Nephron progenitor cell (in vitro differentiated cells): ENCODE results near the gene ACE.

Experiments used
- DNase-seq: peaks from one replicate; pipeline ENCODE4 v3.0.0; 2021
- H3K27ac Mint-ChIP-seq: 2 replicates; pipeline ENCODE4 v1.8.0; 2021; ENCODE audit warnings: mild to moderate bottlenecking, moderate library complexity, mixed read lengths
- H3K27me3 Mint-ChIP-seq: 2 replicates; pipeline ENCODE4 v1.8.0; 2021; ENCODE audit warnings: mild to moderate bottlenecking, low read depth, mixed read lengths; ENCODE audit not compliant: poor library complexity
- H3K36me3 Mint-ChIP-seq: 2 replicates; pipeline ENCODE4 v1.8.0; 2021; ENCODE audit warnings: low read depth, mixed read lengths
- H3K4me1 Mint-ChIP-seq: 2 replicates; pipeline ENCODE4 v1.8.0; 2021; ENCODE audit warnings: mixed read lengths
- H3K4me3 Mint-ChIP-seq: 2 replicates; pipeline ENCODE4 v1.8.0; 2021; ENCODE audit warnings: mild to moderate bottlenecking, moderate library complexity, mixed read lengths
- H3K9me3 Mint-ChIP-seq: 2 replicates; pipeline ENCODE4 v1.8.0; 2021; ENCODE audit warnings: mild to moderate bottlenecking, moderate library complexity, mixed read lengths
- TF ChIP-seq, protein P1 (sequence below): fragments of 200-600 bp; sonication (generic); IDR thresholded peaks from 2 replicates; pipeline ENCODE4 v1.5.0; 2021; ENCODE audit warnings: antibody characterized with exemption

ACE gene

DNA sequence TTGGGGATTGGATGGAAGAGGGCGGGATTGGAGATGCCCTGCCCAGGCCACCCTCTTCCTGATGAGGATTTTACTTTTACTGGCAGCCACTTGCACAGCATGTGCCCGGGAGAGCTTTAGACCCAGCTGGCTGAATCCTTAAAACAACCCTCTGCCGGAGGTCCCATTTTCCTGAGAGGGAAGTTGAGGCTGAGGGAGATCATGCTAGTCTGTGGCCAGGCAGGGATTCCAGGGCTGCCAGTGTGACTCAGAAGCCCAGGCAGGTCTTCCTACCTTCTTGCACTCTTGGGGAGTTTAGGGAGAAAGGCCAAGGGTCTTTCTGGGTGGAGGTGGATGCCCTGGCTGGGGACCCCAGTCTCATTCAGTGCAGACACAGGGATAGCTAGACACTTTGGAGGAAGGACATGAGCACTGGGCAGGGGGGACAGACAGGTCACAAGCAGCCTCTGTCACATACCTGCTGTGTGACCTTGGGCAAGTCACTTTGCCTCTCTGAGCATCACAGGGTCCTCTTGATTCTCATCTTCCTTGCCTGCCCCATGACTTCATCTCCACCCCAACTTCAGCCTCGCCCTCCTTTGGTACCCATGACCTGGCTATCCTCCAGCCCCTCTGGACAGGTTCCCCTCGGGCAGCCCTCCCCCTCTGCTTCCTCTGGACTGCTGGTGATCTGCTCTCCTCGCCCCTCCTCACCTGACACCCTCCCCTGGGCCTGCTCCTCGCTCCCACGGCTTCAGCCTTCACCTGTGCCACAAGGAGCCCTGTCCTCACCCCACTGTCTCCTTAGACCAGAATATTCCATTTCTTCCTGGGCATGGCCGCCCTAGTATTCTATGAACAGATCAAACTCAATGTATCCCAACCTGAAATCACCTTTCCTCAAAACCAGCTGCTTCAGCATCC, 62.1 kb downstream of the ACE start:
- Mint-ChIP-seq H3K27me3 (peaks cover 54% of the 10 kb centered on the region), H3K4me3 (no peak overlapping the region), H3K9me3 (no peaks in the 10 kb centered on the region), H3K4me1 (peaks cover 19% of the 10 kb centered on the region), H3K27ac (no peak overlapping the region), H3K36me3 (no peaks in the 10 kb centered on the region)
- no peak for DNase-seq
- TF ChIP-seq, protein P1, sequence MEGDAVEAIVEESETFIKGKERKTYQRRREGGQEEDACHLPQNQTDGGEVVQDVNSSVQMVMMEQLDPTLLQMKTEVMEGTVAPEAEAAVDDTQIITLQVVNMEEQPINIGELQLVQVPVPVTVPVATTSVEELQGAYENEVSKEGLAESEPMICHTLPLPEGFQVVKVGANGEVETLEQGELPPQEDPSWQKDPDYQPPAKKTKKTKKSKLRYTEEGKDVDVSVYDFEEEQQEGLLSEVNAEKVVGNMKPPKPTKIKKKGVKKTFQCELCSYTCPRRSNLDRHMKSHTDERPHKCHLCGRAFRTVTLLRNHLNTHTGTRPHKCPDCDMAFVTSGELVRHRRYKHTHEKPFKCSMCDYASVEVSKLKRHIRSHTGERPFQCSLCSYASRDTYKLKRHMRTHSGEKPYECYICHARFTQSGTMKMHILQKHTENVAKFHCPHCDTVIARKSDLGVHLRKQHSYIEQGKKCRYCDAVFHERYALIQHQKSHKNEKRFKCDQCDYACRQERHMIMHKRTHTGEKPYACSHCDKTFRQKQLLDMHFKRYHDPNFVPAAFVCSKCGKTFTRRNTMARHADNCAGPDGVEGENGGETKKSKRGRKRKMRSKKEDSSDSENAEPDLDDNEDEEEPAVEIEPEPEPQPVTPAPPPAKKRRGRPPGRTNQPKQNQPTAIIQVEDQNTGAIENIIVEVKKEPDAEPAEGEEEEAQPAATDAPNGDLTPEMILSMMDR = no peak

DNA sequence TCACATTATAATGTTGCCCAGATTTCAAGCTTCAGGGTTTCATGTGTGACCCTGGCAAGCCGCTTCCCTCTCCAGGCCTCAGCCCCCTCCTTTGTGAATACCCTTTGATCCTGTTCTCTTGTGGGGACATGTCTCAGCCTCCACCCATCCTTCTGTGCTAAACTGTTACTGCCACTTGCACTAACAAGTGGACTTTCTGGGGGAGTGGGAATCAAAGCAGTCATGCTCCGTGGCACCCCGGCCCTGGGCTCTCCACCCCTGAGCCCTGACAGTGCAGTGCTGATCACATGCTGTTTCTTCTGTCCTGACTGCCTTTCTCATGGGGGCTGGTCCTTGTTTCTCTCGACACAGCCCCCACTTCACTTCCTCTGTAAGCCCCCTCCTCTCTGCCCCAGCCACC, 63.7 kb downstream of the ACE start:
- H3K36me3 Mint-ChIP-seq = no peaks in the 10 kb centered on the region
- TF ChIP-seq, protein P1 = no peak
- H3K9me3 Mint-ChIP-seq = no peaks in the 10 kb centered on the region
- H3K27ac Mint-ChIP-seq = peak overlapping the region; percentile 76
- H3K4me1 Mint-ChIP-seq = peaks cover 19% of the 10 kb centered on the region
- H3K27me3 Mint-ChIP-seq = peaks cover 50% of the 10 kb centered on the region
- no peak overlapping the region for H3K4me3 Mint-ChIP-seq
- DNase-seq = peak; percentile 27

DNA sequence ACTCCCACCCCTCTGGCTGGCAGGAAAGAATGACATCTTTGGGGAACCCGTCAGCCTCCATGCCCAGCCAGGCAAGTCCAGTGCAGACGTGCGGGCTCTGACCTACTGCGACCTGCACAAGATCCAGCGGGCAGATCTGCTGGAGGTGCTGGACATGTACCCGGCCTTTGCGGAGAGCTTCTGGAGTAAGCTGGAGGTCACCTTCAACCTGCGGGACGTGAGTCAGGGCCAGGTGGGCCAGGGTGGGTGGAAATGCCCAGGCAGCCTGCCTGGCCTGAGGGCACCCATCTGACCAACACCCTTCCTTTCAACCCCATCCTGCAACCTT, 65.3 kb downstream of the ACE start:
- Mint-ChIP-seq H3K27ac (no peak overlapping the region), H3K36me3 (no peaks in the 10 kb centered on the region), H3K9me3 (no peaks in the 10 kb centered on the region), H3K4me3 (no peak overlapping the region), H3K27me3 (peaks cover 40% of the 10 kb centered on the region), H3K4me1 (peaks cover 19% of the 10 kb centered on the region)
- TF ChIP-seq, protein P1 = no peak
- DNase-seq = no peak

DNA sequence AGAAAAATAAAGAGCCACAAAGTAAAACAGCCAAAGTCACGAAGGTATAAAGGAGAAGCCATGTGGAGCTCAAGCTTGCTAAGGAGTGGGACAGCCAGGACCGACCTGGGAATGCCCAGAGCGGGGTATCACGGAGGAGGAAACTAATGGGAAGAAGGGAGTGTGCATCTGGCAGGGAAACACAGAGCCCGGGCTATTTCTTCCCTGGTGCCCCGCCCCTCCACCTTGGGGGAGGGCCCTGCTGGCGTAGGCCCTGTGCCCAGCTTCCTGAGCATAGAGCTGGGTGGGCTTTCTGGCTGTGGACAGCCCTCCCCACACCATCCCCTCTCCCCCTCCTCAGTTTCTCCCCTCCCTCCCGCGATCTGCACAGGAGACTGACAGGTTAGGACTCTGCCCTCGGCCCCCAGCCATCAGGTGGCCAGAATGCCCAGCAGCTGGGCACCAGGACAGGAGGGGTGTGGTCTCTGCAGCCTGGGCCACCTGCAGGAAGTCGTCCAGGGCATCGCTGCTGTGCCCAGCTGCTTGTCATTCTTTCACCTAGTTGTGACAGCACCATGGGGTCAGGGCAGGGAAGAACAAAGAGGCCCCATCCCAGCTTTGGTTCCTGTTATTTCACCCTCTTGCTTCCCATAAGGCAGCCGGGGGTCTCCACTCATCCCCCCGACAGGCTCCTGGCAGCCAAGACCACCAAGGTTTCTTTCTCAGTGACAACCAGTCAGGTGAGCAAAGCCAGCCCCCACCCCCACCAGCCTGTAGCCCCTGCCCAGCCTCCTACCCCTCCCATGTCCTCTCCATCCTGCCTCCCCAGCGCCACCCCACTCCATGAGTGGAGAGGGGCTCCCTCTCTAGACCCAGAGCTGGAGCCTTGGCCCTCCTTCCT, 66.3 kb downstream of the ACE start:
- no peak for DNase-seq
- no peak overlapping the region for H3K27ac Mint-ChIP-seq
- TF ChIP-seq, protein P1 = no peak

DNA sequence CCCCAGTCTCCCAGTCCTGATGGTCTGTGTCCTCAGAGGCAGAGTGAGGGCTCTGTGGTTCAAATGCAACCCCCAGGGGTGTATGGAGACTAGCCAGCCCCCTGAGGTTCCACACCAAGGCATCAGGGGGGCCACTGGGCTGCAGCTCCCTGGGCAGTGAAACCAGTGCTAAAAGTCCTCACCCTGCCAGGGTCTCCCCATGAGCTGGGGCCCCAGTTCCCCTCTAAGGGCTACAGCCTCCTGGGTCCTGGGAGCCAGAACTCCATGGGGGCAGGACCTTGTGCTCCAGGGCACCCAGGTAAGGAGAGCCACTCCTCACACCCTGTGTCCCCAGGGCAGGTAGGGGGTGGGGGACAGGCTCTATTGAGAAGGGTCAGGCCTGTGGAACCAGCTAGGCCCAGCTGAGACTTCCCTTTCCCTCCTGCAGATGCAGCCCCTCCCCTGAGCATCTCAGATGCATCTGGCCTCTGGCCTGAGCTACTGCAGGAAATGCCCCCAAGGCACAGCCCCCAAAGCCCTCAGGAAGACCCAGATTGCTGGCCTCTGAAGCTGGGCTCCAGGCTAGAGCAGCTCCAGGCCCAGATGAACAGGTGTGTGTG, 67.1 kb downstream of the ACE start:
- Mint-ChIP-seq H3K36me3 (no peaks in the 10 kb centered on the region), H3K27me3 (peaks cover 33% of the 10 kb centered on the region), H3K4me3 (no peak overlapping the region), H3K27ac (no peak overlapping the region), H3K4me1 (peaks cover 19% of the 10 kb centered on the region), H3K9me3 (no peaks in the 10 kb centered on the region)
- TF ChIP-seq, protein P1 = no peak
- no peak for DNase-seq

More for the DNA sequence above, 66.3 kb downstream of the ACE start:
- Mint-ChIP-seq H3K27me3 (peaks cover 40% of the 10 kb centered on the region), H3K4me1 (peaks cover 19% of the 10 kb centered on the region), H3K9me3 (no peaks in the 10 kb centered on the region), H3K36me3 (no peaks in the 10 kb centered on the region), H3K4me3 (no peak overlapping the region)
